Stimulated activated CD8-positive, alpha-beta memory T cell treated with anti-CD3 and anti-CD28 coated beads, Interleukin-12 subunit alpha, Interleukin-12 subunit beta, amount 100 ng/mL, for 1 hour (primary cell): ENCODE results near the gene NEMP1.
"Not testable (repeated sequence)": the region's sequence is repeated elsewhere in the genome, so short reads cannot be mapped to it uniquely, and the experiment has no call there.

Source experiments
- DNase-seq: peaks from one replicate; pipeline ENCODE4 v3.0.0-alpha.2; 2020; ENCODE audit warnings: low read depth

The NEMP1 gene, protein sequence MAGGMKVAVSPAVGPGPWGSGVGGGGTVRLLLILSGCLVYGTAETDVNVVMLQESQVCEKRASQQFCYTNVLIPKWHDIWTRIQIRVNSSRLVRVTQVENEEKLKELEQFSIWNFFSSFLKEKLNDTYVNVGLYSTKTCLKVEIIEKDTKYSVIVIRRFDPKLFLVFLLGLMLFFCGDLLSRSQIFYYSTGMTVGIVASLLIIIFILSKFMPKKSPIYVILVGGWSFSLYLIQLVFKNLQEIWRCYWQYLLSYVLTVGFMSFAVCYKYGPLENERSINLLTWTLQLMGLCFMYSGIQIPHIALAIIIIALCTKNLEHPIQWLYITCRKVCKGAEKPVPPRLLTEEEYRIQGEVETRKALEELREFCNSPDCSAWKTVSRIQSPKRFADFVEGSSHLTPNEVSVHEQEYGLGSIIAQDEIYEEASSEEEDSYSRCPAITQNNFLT

DNA sequence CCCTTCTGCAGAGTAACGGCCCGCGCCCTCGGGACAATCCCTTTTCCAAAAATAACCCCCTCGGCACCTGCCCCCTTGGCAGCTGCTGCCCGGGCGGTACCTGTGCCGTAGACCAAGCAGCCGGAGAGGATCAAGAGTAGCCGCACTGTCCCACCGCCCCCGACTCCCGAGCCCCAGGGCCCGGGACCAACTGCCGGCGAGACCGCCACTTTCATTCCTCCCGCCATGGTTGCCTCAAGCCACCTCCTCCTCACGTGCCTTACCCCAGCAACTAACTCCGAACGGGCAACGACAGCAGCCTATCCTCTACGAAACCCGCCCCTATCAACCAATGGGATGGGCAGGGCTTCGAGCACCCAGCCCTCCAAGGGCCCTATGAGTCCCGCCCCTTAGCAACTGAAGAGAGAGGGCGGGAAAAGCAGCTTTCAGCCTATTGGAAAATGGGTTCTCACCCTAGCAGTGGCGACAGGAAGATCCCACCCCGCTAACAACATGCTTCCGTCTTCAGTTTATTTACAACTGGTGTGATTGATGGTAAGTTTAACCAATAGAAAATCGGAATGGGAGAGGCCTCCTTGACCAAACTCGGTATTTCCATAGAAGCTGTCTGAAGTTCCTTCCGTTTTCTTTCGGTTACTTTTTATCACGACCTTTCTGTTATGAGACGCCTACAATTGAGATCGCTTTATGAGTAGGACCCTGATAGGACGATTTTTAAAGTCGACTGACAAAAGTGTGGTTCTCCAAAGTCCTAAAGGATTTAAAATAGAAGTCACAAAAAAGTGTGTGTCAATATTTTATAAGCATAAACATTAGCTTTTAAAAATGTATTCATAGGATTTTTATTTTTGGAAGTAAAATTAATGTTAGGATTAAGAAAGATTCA, at the start of gene NEMP1:
Gene NEMP1, minus strand, starts transcription at position 273 of the 886 bp plus-strand sequence. Its CDS starts 46 bp downstream, at position 227.
- peak; percentile 92 for DNase-seq

DNA sequence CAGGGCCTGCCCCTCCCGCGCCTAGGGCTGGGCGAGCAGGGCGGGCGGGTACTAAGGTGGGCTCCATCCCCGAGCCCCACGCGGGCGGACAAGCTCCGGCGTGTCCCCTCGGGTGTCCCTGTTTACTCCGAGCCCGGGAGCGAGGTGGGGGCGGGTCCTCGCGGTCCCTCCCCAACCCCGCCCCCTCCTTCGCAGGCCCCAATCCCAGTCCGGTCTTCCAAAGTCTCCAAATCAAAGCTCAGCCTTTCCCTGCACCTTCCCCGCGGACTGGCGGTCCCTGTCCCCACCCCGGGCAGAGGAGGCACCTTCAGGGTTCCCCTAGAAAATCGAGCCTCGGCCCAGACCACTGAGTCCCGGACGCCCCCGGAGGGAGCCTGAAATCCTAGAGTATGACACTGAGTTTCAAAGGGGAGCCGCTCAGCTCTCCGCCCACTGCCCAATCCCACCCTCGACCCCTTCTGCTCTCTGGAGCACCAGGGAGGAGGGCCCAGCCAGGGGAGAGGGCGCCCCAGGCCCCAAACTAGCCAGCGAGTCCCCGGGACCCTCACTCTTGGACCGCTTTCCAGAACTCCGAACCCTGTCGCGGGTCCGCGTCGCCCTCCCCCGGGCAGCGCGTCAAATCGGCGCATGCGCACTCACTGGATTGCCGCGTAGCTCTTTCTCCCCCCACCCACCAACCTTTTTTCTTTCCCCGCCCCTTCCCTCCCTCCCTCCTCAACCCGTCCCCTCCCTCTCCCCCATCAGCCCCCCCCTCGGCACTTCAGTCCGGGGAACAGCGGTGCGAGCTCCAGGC, 49.3 kb upstream of the NEMP1 start, which contains the start of gene LRP1:
Gene LRP1, plus strand, starts transcription at position 758 of the 793 bp plus-strand sequence. CDS start 482 bp downstream, outside the sequence.
- peak; percentile 68 for DNase-seq

DNA sequence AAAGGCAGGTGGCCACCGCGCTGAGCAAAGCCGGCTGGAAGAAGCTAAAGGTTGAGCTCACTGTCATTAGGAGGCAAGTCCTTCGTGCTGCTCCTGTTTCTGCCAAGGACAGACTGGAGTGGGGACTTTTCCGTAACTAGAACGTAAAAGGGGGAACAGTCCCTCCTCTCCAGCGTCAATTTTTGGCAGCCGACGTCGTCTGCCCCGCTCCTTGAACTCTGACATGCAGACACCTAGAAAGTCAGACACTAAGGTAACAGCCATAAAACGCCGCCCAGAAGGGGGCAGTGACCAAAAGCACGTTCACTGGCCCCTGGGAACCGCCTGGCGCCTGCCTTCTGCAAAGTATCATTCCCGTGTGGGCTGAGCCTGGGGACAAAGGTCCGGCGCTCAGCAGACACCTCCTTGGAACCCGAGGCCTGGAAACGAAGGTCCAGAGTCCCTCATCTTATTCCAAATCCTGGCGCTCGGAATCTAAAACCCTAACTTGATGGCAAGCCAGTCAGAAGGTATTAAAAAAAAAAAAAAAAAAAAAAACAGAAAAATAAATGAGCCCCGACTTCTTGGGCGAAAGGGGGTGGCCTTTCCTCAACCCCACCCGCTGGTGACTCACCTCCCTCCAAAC, 48.6 kb upstream of the NEMP1 start:
- peak; percentile 45 for DNase-seq

DNA sequence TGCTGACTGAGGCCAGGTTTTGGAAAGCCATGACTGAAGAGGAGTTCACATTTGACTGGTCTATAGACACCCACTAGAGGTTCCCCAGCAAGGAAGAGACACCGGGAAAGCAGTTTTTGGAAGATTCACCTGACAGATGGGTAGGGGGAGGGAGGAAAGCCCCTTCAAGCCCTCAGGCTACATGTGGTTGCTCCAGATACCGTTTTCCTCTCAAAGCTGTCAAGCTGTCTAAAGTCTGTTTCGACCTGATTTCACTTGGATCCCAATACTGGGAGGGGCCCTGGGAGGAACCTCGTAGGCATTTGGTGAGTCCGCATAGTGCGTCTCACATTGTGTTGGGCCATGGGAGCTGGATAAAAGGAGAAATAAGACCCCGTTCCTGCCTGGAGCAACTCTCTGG, 48.0 kb upstream of the NEMP1 start:
- no peak for DNase-seq

DNA sequence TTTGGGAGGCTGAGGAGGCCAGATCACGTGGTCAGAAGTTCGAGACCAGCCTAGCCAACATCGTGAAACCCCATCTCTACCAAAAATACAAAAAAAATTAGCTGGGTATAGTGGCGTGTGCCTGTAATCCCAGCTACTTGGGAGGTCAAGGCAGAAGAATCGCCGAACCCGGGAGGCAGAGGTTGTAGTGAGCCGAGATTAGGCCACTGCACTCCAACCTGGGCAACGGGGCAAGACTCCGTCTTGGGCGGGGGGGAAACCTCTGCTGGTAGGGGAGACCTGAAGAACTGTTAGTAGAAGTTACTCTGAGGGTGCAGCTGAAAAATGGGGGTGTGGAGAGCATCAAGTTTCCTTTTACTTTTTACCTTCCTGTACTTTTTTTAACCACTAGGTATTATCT, 47.5 kb upstream of the NEMP1 start:
- DNase-seq = no peak

DNA sequence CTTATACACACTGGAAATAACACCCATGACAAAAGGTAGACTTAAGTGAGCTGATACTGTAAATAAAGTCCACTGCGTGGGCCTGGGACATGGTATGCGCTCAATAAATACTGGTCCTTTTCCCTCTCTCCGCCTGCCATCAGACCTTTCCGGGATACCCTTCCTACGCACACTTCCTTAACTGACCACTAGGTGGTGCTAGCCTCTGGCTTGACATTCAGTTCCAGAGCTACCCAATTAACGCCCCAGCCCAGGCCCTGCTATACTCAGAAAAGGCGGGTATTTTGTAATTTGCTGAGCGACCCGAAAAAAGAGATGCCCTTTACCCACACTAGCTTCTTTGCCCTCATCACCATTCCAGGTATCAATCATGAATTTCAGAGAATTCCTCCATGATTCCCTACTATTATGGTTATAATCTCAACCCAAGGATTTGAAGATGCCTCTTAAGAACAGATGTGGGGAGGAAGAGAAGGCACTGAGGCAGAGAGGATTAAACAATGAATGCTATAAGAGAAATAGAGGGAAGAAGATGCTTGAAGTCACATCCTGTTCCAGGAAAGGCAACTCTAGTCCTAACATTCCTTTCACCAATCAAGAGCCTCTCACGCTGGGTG, 45.8 kb upstream of the NEMP1 start:
- peak; percentile 68 for DNase-seq

DNA sequence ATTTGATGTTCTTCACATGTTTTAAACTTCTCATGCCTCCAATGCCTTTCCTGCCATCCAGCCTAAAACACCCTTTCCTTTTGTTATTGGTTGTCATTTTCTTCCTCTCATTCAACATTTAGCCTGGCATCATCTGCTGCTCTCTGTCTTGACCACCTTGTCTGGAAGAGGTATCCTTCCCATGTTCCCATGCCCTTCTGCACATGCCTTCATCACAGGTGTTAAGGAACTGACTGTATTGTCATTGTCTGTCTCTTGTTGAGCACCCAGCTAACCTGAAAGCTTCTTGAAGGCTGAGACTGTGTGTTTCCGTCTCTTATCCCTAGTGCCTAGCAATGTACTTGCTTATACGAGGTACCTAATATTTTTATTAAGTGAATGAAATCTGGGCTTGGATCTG, 45.2 kb upstream of the NEMP1 start:
- no peak for DNase-seq

DNA sequence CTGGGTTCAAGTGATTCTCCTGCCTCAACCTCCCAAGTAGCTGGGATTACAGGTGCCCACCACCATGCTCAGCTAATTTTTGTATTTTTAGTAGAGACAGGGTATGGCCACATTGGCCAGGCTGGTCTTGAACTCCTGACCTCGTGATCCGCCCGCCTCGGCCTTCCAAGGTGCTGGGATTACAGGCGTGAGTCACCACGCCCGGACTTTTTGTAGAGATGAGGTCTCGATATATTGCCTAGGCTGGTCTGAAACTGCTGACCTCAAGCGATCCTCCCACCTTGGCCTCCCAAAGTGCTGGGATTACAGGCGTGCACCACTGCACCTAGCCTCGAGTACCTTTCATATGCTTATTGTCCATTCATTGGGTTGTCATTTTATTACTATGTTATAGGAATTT, 42.1 kb upstream of the NEMP1 start:
- DNase-seq = not testable (repeated sequence)

DNA sequence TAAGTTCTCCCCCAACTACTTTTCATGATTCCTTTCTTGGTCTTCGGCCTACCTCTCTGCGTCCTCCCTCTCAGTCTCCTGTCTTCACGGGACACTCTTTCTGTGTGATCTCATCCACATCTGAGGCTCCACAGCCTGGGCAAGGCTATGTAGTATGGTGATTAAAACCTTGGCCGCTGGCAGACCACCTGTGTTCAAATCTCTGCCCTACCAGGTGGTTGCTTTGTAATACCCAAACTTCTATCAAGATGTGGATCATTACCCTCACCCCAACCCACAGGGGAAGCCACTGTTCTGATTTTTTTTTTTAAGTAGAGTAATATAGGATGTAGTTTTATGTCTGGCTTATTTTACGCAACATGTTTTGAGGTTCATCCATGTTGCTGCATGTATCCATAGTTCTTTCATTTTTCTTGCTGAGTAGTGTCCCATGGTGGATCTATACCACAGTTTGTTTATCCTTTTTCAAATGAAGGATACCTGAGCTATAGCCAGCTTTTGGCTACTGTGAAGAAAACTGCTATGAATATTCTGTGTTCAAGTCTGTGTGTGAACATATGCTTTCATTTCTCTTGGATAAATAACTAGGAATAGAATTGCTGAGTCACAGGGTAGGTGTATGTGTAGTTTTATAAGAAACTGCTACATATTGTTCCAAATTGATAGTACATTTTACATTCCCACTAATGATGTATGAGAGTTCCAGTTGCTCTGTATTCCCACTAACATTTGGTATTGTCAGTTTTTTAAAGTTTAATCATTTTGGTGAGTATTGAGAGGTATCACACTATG, 40.9 kb upstream of the NEMP1 start:
- no peak for DNase-seq

DNA sequence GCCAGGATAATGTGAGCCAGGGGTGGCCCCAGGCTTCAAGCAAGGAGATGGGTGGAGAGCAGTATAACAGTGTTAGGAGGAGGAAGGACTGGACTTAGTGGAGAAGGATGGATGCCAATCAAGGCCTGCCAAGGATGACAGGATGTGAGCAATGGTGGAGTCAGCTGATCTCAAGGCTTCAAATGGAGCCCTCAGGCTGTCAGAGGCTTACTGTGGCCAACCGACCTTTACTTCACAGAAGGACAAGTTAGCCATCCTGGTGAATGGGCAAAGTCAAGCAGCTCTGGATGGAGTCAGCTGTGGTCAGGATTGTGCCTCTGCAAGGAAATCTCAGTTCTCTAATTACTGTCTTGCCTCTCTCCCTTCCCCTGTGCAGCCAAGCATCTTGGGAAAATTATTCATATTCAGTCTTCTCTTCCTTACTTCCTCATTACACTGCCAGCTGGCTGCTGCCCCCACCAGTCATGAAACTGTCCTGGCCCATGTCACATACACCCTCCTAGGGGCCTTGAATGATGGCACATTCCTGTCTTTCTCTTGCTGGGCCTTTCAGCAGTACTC, 40.2 kb upstream of the NEMP1 start:
- DNase-seq = no peak

DNA sequence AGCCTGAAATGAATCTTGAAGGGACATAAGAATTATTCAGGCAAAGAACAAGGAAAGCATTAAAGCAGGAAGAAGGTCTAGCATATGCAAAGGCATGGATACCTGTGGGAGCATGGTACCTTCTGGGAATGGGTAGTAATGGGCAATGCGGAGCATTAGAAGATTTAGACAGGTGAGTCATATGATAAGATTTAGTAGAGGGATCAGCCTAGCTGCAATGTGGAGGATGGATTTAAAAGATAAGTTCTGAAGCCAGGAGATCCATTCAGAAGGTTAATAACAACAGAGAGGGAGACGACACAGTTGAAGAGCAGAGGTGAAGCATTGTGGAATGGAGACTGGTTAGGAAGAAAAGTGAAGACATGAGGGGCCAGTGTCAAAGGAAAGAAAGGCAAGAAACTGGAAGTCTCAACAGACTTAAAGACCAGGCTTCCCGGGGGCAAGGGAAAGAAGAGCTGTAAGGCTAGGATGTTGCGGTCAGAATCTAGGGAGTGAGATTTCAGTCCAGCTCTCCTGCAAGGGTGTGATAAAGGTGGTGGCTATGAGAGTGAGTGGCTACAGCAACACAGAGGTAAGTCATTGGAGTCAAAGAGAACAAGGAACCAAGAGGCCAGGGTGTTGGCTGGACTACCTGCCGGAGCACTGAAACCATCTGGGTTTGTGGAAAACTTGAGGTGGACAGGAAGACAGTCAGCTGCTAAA, 38.1 kb upstream of the NEMP1 start:
- DNase-seq = no peak

DNA sequence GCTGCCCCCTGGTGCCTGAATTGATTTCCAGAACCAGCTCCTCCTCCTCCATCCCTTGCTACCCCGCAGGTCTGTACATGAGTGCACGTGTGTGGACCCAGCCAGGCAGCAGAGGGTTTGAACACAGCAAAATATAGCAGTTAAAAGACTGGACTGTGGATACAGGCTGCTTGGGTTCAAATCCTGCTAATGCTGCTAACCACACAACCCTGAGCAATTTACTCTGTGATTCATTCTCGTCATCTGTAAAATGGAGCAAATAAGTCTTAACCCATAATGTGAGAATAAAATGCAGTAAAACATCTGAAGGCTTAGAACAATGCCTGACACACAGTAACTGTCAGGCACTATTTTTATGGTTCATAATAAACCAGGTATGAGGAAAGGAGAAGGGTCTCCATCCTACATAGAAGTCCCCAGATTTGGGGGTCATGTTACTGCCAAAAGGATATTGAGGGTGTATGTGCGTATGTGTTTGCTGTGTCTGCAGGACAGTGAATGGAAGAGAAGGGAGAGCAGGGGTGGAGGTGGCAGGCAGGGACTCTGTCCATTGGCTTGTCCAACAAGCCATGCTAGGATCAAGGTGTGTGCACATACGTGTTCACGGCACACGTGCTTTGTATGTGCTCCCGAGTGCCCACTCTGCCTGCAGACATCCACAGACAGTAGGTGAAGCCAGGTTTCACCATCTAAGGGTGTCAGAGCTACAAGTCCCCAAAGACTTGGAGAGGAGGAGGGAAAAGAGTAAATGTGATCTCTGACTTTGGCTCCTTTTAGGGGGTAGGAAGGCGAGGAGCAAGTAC, 34.1 kb upstream of the NEMP1 start:
- no peak for DNase-seq

DNA sequence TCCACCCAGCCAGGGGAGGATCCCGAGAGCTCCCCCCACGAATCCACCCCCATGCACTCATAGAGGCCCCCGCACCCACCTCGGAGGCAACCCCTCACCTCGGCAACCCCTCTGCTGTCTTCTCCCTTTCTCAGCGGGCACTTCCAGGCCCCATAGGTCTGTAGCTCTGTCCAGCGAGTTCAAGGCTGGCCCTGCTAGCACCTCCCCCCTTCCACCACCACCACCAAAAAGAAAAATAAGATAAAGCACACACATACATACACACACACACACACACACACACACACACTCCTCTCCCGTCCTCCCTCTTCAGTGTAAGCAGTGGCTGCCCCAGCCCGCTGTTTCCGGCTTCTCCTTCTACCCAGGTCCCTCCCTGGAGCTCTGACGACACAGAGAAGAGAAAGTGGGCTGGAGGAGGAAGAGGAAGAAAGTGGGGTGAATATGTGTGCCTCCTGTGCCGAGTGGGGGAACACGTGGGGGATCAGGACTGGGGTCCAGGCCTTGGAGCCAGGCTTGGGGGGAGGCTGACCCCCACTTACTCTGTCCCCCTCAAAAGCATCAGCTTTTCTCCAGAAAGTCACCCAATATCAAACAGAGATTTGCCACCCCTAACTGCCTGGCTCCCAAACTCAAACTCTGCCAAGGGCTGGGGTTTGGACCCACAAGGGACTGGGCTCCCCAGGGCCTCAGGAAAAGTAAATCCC, 32.6 kb upstream of the NEMP1 start, which contains the start of gene STAT6:
Gene STAT6, minus strand, starts transcription at position 332 of the 704 bp plus-strand sequence. CDS start 3,084 bp downstream, outside the sequence.
- peak; percentile 77 for DNase-seq

DNA sequence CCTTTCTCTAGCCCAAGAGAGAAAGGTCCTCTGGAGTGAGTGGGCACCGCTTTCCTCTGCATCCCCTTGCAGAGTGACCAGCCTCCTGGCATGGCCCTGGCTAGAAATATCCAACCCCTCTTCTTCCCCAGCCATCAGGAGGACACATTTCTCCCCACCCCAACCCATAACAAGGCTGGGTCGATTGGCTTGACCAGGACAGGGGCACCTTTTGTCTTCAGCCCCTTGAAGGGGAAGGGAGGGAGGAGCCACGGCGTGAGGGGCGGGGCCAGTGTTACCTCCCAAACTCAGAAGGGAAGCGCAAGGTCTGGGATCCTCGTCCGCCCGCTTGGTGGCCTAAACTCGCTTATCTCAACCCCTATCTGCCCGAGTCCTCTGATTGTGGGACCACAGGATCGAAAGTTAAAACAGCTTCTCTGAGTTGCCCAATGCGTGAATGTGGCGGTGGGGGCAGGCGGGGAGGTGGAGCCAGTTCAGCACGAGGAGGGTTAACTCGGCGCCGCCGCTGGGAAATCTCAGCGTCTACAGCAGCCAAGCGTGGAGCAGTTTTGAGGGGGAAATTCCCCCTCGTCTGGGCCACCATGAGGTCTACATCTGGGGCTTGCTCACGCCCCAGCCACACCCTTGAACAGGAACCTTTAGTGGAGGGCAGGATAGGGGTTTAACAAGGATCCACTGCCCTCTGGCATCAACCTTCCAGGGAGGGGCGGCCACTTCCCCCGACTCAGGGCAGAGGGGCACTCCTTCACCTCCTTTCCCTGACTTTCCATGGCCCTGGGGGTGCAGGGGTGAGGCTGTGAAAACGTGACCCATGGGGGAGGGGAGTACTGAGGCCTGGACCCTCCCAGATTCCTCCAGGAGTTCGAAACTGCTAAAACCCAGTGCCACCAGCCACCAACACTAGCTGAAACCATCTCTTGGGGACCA, 31.8 kb upstream of the NEMP1 start:
- DNase-seq = no peak

DNA sequence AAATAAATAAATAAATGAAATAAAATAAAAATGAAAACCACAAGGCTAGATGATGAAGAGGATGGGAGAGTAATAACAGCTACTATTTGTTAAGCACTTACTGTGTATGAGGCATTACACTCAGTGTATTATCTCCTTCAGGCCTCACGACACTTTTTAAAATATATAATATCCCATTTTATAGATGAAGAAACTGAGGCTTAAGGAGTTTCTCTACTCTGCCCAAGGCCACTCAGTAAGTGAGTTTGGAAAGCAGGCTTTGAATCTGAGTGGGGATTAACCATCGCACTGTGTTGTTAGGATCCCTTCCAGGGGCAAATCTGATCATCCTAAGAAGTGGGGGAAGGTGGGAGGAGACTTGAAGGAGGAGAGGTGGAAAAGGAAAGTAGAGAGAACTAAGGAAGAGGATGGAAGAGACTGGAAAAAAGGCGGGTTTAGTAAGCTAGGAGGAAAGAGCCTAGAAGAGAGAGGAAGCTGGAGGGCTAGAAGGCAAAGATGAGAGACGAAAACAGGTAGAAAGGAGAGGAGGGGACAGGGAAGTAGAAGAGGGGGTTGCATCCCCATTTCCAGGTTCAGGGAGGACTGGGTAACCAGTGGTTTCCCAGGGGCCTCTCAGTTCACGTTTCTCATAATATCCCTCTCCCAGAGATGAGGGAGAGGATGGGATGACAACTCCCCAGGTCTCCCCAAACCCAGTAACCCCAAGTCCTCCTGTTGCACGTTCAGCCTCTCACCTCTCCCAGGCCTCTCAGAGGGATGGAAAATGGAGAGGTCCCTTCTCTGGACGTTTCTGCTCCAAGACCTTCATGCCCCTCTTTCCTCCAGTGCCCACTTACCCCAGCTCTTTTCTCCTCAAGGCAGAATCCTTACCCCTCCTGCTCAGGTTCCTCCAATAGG, 30.9 kb upstream of the NEMP1 start:
- DNase-seq = no peak
